ENCODE data around the gene AKR1C8. TPM values are rescaled to one million over a fixed set of nuclear protein-coding genes. Genes with fewer than 3 reads are reported as not detected.
"Not testable (repeated sequence)": the region's sequence is repeated elsewhere in the genome, so short reads cannot be mapped to it uniquely, and the experiment has no call there.

The AKR1C8 gene
- total RNA-seq, 1 donor from 2014 or later = 1.5 TPM

GRCh38 chr10:5165738-5166137, 19.2 kb downstream of the AKR1C8 start:
- DNase-seq = no peak

GRCh38 chr10:5163487-5163886, 21.5 kb downstream of the AKR1C8 start:
- DNase-seq = no peak

GRCh38 chr10:5159126-5159525, 25.8 kb downstream of the AKR1C8 start:
- DNase-seq = no peak

GRCh38 chr10:5157501-5157900, 27.4 kb downstream of the AKR1C8 start:
- no peak for DNase-seq

- no peak for DNase-seq
These were observed 29.0 kb downstream of the AKR1C8 start for GRCh38 chr10:5155951-5156350.

- no peak for DNase-seq
These were observed 33.9 kb downstream of the AKR1C8 start for GRCh38 chr10:5151076-5151475.

- no peak for DNase-seq
These were observed 36.3 kb downstream of the AKR1C8 start for GRCh38 chr10:5148678-5149032.

GRCh38 chr10:5147981-5148677, 36.8 kb downstream of the AKR1C8 start:
- no peak for DNase-seq

GRCh38 chr10:5147255-5147980, 37.5 kb downstream of the AKR1C8 start:
- DNase-seq = no peak

- no peak for DNase-seq
These were observed 38.1 kb downstream of the AKR1C8 start for GRCh38 chr10:5146920-5147254.

- DNase-seq = no peak
These were observed 41.8 kb downstream of the AKR1C8 start for GRCh38 chr10:5143137-5143536.

- no peak for DNase-seq
These were observed 42.8 kb downstream of the AKR1C8 start for GRCh38 chr10:5142199-5142598.

- not testable (repeated sequence) for DNase-seq
These were observed 47.3 kb downstream of the AKR1C8 start for GRCh38 chr10:5137699-5138098.

GRCh38 chr10:5136468-5137087, 48.4 kb downstream of the AKR1C8 start:
- no peak for DNase-seq

GRCh38 chr10:5135581-5135980, 49.4 kb downstream of the AKR1C8 start:
- no peak for DNase-seq

- no peak for DNase-seq
These were observed 59.5 kb downstream of the AKR1C8 start for GRCh38 chr10:5125315-5126044.

GRCh38 chr10:5123886-5124285, 61.1 kb downstream of the AKR1C8 start:
- no peak for DNase-seq

GRCh38 chr10:5119997-5120396, 65.0 kb downstream of the AKR1C8 start:
- not testable (repeated sequence) for DNase-seq

- DNase-seq = no peak
These were observed 67.9 kb downstream of the AKR1C8 start for GRCh38 chr10:5117026-5117425.

GRCh38 chr10:5116621-5117020, 68.3 kb downstream of the AKR1C8 start:
- no peak for DNase-seq

GRCh38 chr10:5109861-5110260, 75.1 kb downstream of the AKR1C8 start:
- DNase-seq = not testable (repeated sequence)

- no peak for DNase-seq
These were observed 76.1 kb downstream of the AKR1C8 start for GRCh38 chr10:5108658-5109416.

All from skin of body (tissue), 2 donors.